ENCODE data around the gene HEPHL1.

The HEPHL1 gene

GRCh38 chr11:94068764-94069163, 47.6 kb downstream of the HEPHL1 start:
- no peak overlapping the region for H3K4me3 ChIP-seq (ENCODE audit: low read depth, low read length)
- DNase-seq (ENCODE audit: low read depth) = no peak
- TF ChIP-seq CTCF (IDR thresholded peaks at IDR 0.05; ENCODE audit: low read depth, low read length, missing control alignments) = no peak

GRCh38 chr11:94077552-94078293, 56.6 kb downstream of the HEPHL1 start:
- no peak overlapping the region for H3K4me3 ChIP-seq (ENCODE audit: low read depth, low read length)
- TF ChIP-seq CTCF (IDR thresholded peaks at IDR 0.05; ENCODE audit: low read depth, low read length, missing control alignments) = no peak
- no peak for DNase-seq (ENCODE audit: low read depth)

- TF ChIP-seq CTCF (IDR thresholded peaks at IDR 0.05; ENCODE audit: low read depth, low read length, missing control alignments) = no peak
- no peak for DNase-seq (ENCODE audit: low read depth)
Observed at GRCh38 chr11:94084164-94084563, 63.0 kb downstream of the HEPHL1 start.

GRCh38 chr11:94088906-94089305, 67.8 kb downstream of the HEPHL1 start:
- no peak overlapping the region for H3K4me3 ChIP-seq (ENCODE audit: low read depth, low read length)
- DNase-seq (ENCODE audit: low read depth) = no peak
- TF ChIP-seq CTCF (IDR thresholded peaks at IDR 0.05; ENCODE audit: low read depth, low read length, missing control alignments) = no peak

More at GRCh38 chr11:94084164-94084563, 63.0 kb downstream of the HEPHL1 start:
- H3K4me3 ChIP-seq (ENCODE audit: low read depth, low read length) = no peak overlapping the region

- H3K4me3 ChIP-seq (ENCODE audit: low read depth, low read length) = no peak overlapping the region
- TF ChIP-seq CTCF (IDR thresholded peaks at IDR 0.05; ENCODE audit: low read depth, low read length, missing control alignments) = no peak
- no peak for DNase-seq (ENCODE audit: low read depth)
Observed at GRCh38 chr11:94089341-94089740, 68.2 kb downstream of the HEPHL1 start.

GRCh38 chr11:94090401-94090800, 69.2 kb downstream of the HEPHL1 start:
- no peak for DNase-seq (ENCODE audit: low read depth)
- H3K4me3 ChIP-seq (ENCODE audit: low read depth, low read length) = no peak overlapping the region
- TF ChIP-seq CTCF (IDR thresholded peaks at IDR 0.05; ENCODE audit: low read depth, low read length, missing control alignments) = no peak

GRCh38 chr11:94091091-94091490, 69.9 kb downstream of the HEPHL1 start:
- H3K4me3 ChIP-seq (ENCODE audit: low read depth, low read length) = no peak overlapping the region
- TF ChIP-seq CTCF (IDR thresholded peaks at IDR 0.05; ENCODE audit: low read depth, low read length, missing control alignments) = no peak
- DNase-seq (ENCODE audit: low read depth) = no peak
